ENCODE measurements around the gene CRYBG2. TPM values are rescaled to one million over a fixed set of nuclear protein-coding genes. Genes with fewer than 3 reads are reported as not detected.

Gene CRYBG2
- total and polyA plus RNA-seq, 4 experiments from 2014 or later, result 0.27 to 6.7 (median 4.7) TPM

DNA sequence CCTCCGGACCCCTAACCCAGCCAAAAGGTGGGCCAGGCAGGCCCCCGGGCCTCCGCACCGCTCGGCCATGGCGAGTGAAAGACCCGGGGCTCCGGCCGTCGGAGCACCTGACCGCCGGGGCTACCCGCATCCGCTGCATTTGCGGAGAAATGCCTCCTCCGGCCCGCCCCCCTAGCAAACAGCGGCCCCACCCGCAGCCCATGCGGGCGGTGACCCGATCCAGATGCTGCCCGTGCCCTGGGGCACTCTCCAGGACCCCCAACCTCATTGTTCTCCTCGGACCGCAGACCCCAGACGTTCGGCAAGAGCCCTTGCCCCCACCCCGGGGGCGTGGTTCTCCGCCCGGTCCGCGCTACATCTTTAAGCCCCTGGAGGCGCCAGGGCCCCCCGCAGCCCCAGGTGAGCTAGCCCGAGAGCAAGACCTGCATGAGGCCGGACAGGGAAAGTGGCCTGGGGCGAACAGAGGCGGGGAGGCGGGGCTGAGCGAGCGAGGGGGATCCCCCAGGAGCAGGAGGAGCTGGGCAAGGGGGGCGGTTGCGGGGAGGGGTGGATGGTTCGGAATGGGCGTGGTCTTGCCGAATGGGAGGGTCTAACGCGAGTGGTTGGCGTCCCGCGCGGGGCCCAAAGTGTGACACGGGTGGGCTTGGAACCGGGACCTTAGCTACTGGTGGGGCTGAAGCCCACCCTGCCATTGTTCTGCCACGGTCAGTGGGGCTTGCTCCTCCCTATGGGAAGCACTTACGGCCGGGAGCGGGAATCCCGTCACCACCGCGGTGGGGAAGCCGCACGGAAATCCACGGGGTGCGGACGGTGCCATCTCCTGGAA is 6.3 kb upstream of the CRYBG2 start:
- H3K4me1 ChIP-seq (ENCODE audit: insufficient read depth, low read length), result peaks cover 66% of the 10 kb centered on the region
- Mint-ChIP-seq H3K36me3 (no peaks in the 10 kb centered on the region), H3K27ac (peak overlapping the region in 6 of 7 donors; percentile 64 to 95 (median 77)), H3K27me3 (no peaks in the 10 kb centered on the region), H3K4me3 (peak overlapping the region; percentile 75 to 88 (median 80)), H3K4me1 (peaks cover 31 to 85% (median 51%) of the 10 kb centered on the region in 4 donors), H3K9me3 (peaks cover 0 to 2% (median 0%) of the 10 kb centered on the region in 8 donors)
- no peaks in the 10 kb centered on the region for H3K36me3 ChIP-seq (ENCODE audit: insufficient read depth, low read length)
- intact Hi-C loops (cut with micrococcal nuclease), result loop anchor here (1.0 kb wide), 1 partner anchor 24 kb away; no protein-coding TSS in a partner anchor
- peak; percentile 42 to 75 (median 46) for DNase-seq
- no peaks in the 10 kb centered on the region for H3K27me3 ChIP-seq (ENCODE audit: insufficient read depth, low read length)
- H3K9me3 ChIP-seq (ENCODE audit: control insufficient read depth in 1 of 2, low read length in 2 of 2), result no peaks in the 10 kb centered on the region
- peak overlapping the region in 1 of 2 donors; percentile 50 for H3K4me3 ChIP-seq (ENCODE audit: low read length in 2 of 2)
- POLR2A ChIA-PET (ENCODE audit: partially characterized antibody), result interaction anchor here (0.5 to 9.3 kb wide), 10 partner anchors 10 to 81 kb away, joined by 3 to 174 read pairs (median 4); partner anchors contain the start of gene ZNF683
- peak overlapping the region; percentile 43 for H3K27ac ChIP-seq (ENCODE audit: low read depth, low read length)
- CTCF ChIA-PET (ENCODE audit: partially characterized antibody), result interaction anchor here (1.0 to 15.0 kb wide), 6 partner anchors 11 to 126 kb away, joined by 4 to 307 read pairs (median 65); partner anchors contain the start of genes CEP85 and SH3BGRL3

DNA sequence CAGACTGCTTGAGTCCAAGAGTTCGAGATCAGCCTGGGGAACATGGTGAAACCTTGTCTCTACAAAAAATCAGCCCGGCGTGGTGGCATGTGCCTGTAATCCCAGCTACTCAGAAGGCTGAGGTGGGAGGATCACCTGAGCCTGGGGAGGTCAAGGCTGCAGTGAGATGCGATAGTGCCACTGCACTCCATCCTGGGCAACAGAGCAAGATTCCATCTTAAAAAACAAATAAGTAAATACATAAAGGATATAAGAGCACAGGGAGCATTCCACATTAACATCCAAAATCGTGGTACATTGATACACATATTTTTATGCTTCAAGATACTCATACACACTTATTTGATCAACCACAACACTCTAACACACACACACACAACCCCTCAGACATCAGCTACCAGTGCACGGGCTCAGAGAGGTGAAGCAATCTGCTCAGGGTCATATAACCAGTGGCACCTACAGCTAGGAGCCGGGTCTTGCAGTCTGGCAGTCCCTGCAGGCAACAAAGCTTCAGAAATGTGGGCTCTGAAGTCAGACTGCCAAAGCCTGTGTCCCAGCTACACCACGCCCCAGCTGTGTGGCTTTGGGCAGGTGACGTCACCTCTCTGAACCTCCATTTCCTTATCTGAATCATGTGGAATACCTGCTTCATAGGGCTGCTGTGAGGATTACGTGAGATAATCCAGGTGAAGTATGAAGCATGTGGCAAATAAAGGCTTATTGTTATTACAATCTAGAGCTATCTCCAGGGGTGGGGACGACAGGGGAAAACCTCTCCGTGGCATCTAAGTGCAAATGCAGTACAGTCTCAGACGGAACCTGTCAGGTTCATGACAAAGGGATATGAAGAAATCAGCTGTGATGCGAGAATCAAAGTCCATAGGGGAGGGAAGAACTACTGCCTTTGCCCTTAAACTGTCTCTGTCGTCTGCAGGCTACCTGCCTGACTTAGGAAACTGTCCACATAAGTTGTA is 4.8 kb upstream of the CRYBG2 start:
- Mint-ChIP-seq H3K36me3 (no peaks in the 10 kb centered on the region), H3K4me1 (peaks cover 27 to 70% (median 41%) of the 10 kb centered on the region in 4 donors), H3K4me3 (peak overlapping the region; percentile 58 to 88 (median 74)), H3K9me3 (peaks cover 0 to 2% (median 0%) of the 10 kb centered on the region in 8 donors), H3K27me3 (no peaks in the 10 kb centered on the region), H3K27ac (peak overlapping the region; percentile 79 to 97 (median 94))
- DNase-seq, result peak; percentile 79 to 95 (median 81)
- H3K9me3 ChIP-seq (ENCODE audit: control insufficient read depth in 1 of 2, low read length in 2 of 2), result no peaks in the 10 kb centered on the region
- peak overlapping the region; percentile 40 for H3K27ac ChIP-seq (ENCODE audit: low read depth, low read length)
- intact Hi-C loops (cut with micrococcal nuclease), result loop anchor here (1.0 kb wide), 1 partner anchor 22 kb away; no protein-coding TSS in a partner anchor
- CTCF ChIA-PET (ENCODE audit: partially characterized antibody), result interaction anchor here (0.6 to 15.0 kb wide), 18 partner anchors 15 to 214 kb away, joined by 3 to 307 read pairs (median 5); partner anchors contain the start of genes CEP85 and SH3BGRL3
- H3K4me3 ChIP-seq (ENCODE audit: low read length in 2 of 2), result peak overlapping the region in 1 of 2 donors; percentile 44
- peaks cover 56% of the 10 kb centered on the region for H3K4me1 ChIP-seq (ENCODE audit: insufficient read depth, low read length)
- H3K36me3 ChIP-seq (ENCODE audit: insufficient read depth, low read length), result no peaks in the 10 kb centered on the region
- POLR2A ChIA-PET (ENCODE audit: partially characterized antibody), result interaction anchor here (0.7 to 9.3 kb wide), 23 partner anchors 8 to 157 kb away, joined by 3 to 174 read pairs (median 4); partner anchors contain the start of genes CD52, CEP85, SH3BGRL3 and UBXN11
- no peaks in the 10 kb centered on the region for H3K27me3 ChIP-seq (ENCODE audit: insufficient read depth, low read length)

DNA sequence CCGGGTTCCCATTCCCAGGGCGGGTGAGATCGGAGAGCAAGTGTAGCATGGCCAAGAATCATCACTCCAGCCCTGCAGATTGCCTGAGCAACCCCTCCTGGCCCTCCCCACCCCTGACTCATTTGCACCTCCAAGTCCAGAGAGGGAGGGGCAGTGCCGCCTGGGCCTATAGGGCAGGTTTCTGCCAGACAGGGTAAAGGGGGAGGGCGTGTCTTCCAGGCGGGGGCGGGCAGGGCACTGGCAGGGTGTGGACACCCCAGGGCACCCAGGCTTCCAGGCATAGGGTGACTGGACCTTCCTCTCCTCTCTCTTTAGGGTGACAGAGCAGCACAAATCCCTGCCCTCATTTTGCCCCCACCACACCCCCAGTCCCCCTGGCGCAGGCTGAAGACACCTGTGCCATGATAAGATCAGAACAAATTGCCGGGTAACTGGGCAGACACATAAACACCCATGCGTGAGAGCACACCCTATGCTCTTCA is 3.2 kb upstream of the CRYBG2 start:
- H3K36me3 Mint-ChIP-seq, result no peaks in the 10 kb centered on the region
- ChIA-PET POLR2A (ENCODE audit: partially characterized antibody) (interaction anchor here (2.6 to 9.3 kb wide), 3 partner anchors 20 to 70 kb away, joined by 32 to 174 read pairs (median 61); partner anchors contain the start of gene ZNF683), CTCF (ENCODE audit: partially characterized antibody) (interaction anchor here (2.1 to 15.0 kb wide), 4 partner anchors 34 to 75 kb away, joined by 10 to 307 read pairs (median 16); partner anchors contain the start of gene SH3BGRL3)
- H3K9me3 Mint-ChIP-seq, result peaks cover 0 to 2% (median 0%) of the 10 kb centered on the region in 8 donors
- Histone ChIP-seq H3K9me3 (ENCODE audit: control insufficient read depth in 1 of 2, low read length in 2 of 2) (no peaks in the 10 kb centered on the region), H3K27ac (ENCODE audit: low read depth, low read length) (no peak overlapping the region), H3K4me3 (ENCODE audit: low read length in 2 of 2) (no peak overlapping the region), H3K4me1 (ENCODE audit: insufficient read depth, low read length) (peaks cover 41% of the 10 kb centered on the region), H3K27me3 (ENCODE audit: insufficient read depth, low read length) (no peaks in the 10 kb centered on the region), H3K36me3 (ENCODE audit: insufficient read depth, low read length) (no peaks in the 10 kb centered on the region)
- peaks cover 19 to 55% (median 32%) of the 10 kb centered on the region in 4 donors for H3K4me1 Mint-ChIP-seq
- no peak for DNase-seq
- peak overlapping the region in 2 of 7 donors; percentile 27 to 48 for H3K27ac Mint-ChIP-seq
- H3K27me3 Mint-ChIP-seq, result no peaks in the 10 kb centered on the region
- intact Hi-C loops (cut with micrococcal nuclease), result no loop called here
- H3K4me3 Mint-ChIP-seq, result peak overlapping the region in 1 of 8 donors; percentile 40

DNA sequence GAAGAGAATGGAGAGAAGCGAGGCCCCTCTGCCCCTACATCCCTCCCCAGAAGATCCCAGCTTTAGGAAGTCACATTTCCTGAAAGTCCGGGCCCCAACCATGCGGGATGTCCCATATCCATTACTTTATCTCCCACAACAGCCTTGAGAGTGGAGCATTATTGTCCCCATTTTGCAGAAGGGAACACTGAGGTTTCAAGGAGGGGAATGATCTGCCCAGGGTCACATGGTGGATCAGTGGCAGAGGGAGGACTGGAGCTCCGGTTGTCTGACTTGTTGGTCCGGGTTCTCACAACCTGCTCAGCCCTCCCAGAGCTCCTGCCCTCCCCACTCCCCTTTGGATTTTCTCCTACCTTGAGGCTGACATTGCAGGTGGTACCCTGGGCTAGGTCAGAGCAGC is 2.2 kb upstream of the CRYBG2 start:
- Mint-ChIP-seq H3K27me3 (no peaks in the 10 kb centered on the region), H3K9me3 (peaks cover 0 to 2% (median 0%) of the 10 kb centered on the region in 8 donors), H3K36me3 (no peaks in the 10 kb centered on the region), H3K27ac (peak overlapping the region in 1 of 7 donors; percentile 36), H3K4me3 (no peak overlapping the region), H3K4me1 (peaks cover 16 to 44% (median 29%) of the 10 kb centered on the region in 4 donors)
- no peak overlapping the region for H3K27ac ChIP-seq (ENCODE audit: low read depth, low read length)
- ChIA-PET CTCF (ENCODE audit: partially characterized antibody) (no interaction called here), POLR2A (ENCODE audit: partially characterized antibody) (interaction anchor here (0.7 to 1.1 kb wide), 2 partner anchors 8 to 34 kb away, joined by 3 read pairs; no protein-coding TSS in a partner anchor)
- no peak for DNase-seq
- H3K9me3 ChIP-seq (ENCODE audit: control insufficient read depth in 1 of 2, low read length in 2 of 2), result no peaks in the 10 kb centered on the region
- H3K4me1 ChIP-seq (ENCODE audit: insufficient read depth, low read length), result peaks cover 33% of the 10 kb centered on the region
- H3K4me3 ChIP-seq (ENCODE audit: low read length in 2 of 2), result no peak overlapping the region
- no peaks in the 10 kb centered on the region for H3K27me3 ChIP-seq (ENCODE audit: insufficient read depth, low read length)
- intact Hi-C loops (cut with micrococcal nuclease), result no loop called here
- no peaks in the 10 kb centered on the region for H3K36me3 ChIP-seq (ENCODE audit: insufficient read depth, low read length)

DNA sequence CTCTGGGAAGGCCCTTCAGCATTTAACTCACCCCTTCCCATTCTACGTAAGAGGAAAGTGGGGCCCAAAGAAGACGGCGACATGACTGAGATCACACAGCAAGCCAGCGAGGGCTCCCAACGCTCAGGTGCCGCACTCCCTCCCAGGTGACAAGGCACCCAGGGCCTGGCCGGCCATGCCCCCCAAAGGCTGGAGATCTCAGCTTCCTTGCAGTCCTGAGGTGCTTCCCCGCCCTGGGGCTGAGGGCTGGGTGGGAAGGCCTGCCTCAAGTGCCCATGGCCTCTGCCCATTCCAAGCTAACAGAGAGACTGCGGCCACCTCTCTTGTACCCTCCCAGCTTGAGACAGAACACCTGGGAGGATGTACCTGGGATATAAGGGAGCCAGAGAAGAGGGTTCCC is 1.0 kb upstream of the CRYBG2 start:
- Mint-ChIP-seq H3K36me3 (no peaks in the 10 kb centered on the region), H3K27ac (no peak overlapping the region), H3K27me3 (no peaks in the 10 kb centered on the region), H3K9me3 (peaks cover 0 to 2% (median 0%) of the 10 kb centered on the region in 8 donors), H3K4me3 (no peak overlapping the region), H3K4me1 (peaks cover 14 to 33% (median 22%) of the 10 kb centered on the region in 4 donors)
- Histone ChIP-seq H3K36me3 (ENCODE audit: insufficient read depth, low read length) (no peaks in the 10 kb centered on the region), H3K4me3 (ENCODE audit: low read length in 2 of 2) (no peak overlapping the region), H3K9me3 (ENCODE audit: control insufficient read depth in 1 of 2, low read length in 2 of 2) (no peaks in the 10 kb centered on the region), H3K4me1 (ENCODE audit: insufficient read depth, low read length) (peaks cover 22% of the 10 kb centered on the region), H3K27ac (ENCODE audit: low read depth, low read length) (no peak overlapping the region), H3K27me3 (ENCODE audit: insufficient read depth, low read length) (no peaks in the 10 kb centered on the region)
- CTCF ChIA-PET (ENCODE audit: partially characterized antibody), result interaction anchor here (2.8 kb wide), 1 partner anchor 9 kb away, joined by 15 read pairs; no protein-coding TSS in a partner anchor
- intact Hi-C loops (cut with micrococcal nuclease), result no loop called here
- DNase-seq, result no peak
- POLR2A ChIA-PET (ENCODE audit: partially characterized antibody), result interaction anchor here (0.6 to 1.3 kb wide), 3 partner anchors 9 to 36 kb away, joined by 3 to 4 read pairs (median 3); no protein-coding TSS in a partner anchor

DNA sequence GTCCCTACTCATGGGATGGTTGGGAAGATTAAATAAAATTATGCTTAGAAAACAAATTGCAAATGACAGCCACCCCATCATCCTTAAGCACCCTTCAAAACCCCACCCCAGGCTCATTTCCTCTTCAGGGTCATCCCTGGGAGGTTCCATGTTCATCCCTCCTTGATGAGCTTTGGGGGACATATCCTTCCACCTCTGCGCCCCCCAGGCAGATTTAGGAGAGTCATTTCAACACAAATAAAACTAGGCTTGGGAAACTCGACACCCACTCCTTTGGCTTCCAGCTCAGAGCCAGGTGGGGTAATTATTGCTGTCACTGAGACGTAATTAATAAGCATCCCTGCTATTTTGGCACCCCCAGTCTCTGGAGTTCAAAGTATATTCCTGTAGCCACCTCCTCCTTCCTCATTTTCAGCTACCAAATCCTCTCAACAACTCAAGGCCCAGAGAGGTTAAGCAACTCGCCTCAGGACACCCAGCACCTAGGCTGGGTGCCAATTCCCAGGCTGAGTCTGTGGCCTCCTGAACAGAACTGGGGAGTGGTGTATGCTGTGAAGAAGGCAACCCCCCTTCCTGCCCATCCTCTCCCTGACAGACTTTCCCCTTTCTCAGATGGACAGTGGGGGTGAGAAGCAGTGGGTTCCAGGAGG is 595 bp downstream of the CRYBG2 start:
- no peaks in the 10 kb centered on the region for H3K36me3 ChIP-seq (ENCODE audit: insufficient read depth, low read length)
- H3K4me3 ChIP-seq (ENCODE audit: low read length in 2 of 2), result no peak overlapping the region
- no peak overlapping the region for H3K27ac ChIP-seq (ENCODE audit: low read depth, low read length)
- H3K36me3 Mint-ChIP-seq, result no peaks in the 10 kb centered on the region
- no peaks in the 10 kb centered on the region for H3K9me3 ChIP-seq (ENCODE audit: control insufficient read depth in 1 of 2, low read length in 2 of 2)
- H3K27ac Mint-ChIP-seq, result no peak overlapping the region
- POLR2A ChIA-PET (ENCODE audit: partially characterized antibody), result no interaction called here
- DNase-seq, result no peak
- no peak overlapping the region for H3K4me3 Mint-ChIP-seq
- H3K9me3 Mint-ChIP-seq, result no peaks in the 10 kb centered on the region
- H3K27me3 ChIP-seq (ENCODE audit: insufficient read depth, low read length), result no peaks in the 10 kb centered on the region
- H3K4me1 ChIP-seq (ENCODE audit: insufficient read depth, low read length), result peaks cover 6% of the 10 kb centered on the region
- intact Hi-C loops (cut with micrococcal nuclease), result no loop called here
- CTCF ChIA-PET (ENCODE audit: partially characterized antibody), result interaction anchor here (0.7 to 2.8 kb wide), 2 partner anchors 11 to 120 kb away, joined by 3 to 15 read pairs; partner anchors contain the start of gene CEP85
- no peaks in the 10 kb centered on the region for H3K27me3 Mint-ChIP-seq
- peaks cover 4 to 17% (median 9%) of the 10 kb centered on the region in 4 donors for H3K4me1 Mint-ChIP-seq

Measured in CD4-positive, alpha-beta memory T cell (primary cell).